ENCODE measurements around the gene CCDC92B. TPM values are rescaled to one million over a fixed set of nuclear protein-coding genes. Genes with fewer than 3 reads are reported as not detected.

The CCDC92B gene
- total and polyA plus RNA-seq, 9 of the 15 experiments (the other 6 are each of a cell fraction or from before 2014, with no cell fraction given): not detected

DNA sequence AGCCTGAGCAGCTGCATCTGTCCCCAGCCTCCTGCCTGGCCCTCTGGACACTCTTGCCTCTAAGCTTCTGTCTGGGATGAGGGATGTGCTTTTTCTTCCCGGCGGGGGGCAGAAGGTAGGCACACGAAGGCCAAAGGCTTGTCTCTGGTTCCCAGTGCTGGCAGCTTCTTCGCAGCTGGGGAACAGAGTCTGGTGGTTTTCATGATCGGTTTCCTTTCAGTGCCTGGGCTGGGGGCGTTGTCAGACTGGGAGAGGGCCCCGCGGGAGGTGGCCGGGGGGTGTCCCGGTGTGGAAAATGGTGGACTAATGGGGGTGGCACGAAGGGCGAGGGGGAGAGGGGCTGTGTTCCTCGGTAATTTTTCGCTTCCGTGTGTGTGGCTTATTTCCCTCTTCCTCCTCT lies 47.8 kb upstream of the CCDC92B start (continued):
- TF ChIP-seq CEBPG (CRISPR knock-in tag; IDR thresholded peaks at IDR 0.05) (no peak), CEBPG (tag; conservative IDR thresholded peaks at IDR 0.05 in 1 of 2, IDR thresholded peaks at IDR 0.05 in 1 of 2) (no peak), E2F5 (CRISPR knock-in tag; IDR thresholded peaks at IDR 0.05) (no peak), SLC30A9 (CRISPR knock-in tag; IDR thresholded peaks at IDR 0.05) (no peak)

GRCh38 chr17:2796164-2797125 lies 47.0 kb upstream of the CCDC92B start, which contains the start of gene RAP1GAP2:
Gene RAP1GAP2, plus strand, starts transcription at chr17:2796438. Its CDS starts 90 bp downstream, at chr17:2796528.
- Histone ChIP-seq H3K27ac (ENCODE audit: extremely low read depth, low read depth, low read length) (no peak within 1 kb of the TSS), H3K4me1 (replicated peaks in 1 of 2; ENCODE audit: control insufficient read depth in 2 of 2, insufficient read depth in 2 of 2, low read length in 2 of 2) (peaks cover 0 to 15% of the 10 kb centered on the region in 2 experiments; a peak in 1 of 5 replicates), H3K9me1 (ENCODE audit: control insufficient read depth, insufficient read depth, low read length) (no peaks in the 10 kb centered on the region), H3K4me3 (no peak within 1 kb of the TSS), H2AFZ (ENCODE audit: low read depth, low read length) (no peak within 1 kb of the TSS), H4K20me1 (replicated peaks; ENCODE audit: control insufficient read depth, insufficient read depth, low read length) (no peaks in the 10 kb centered on the region), H3K79me2 (ENCODE audit: control insufficient read depth, insufficient read depth, low read length) (no peaks in the 10 kb centered on the region), H3K4me2 (ENCODE audit: insufficient read depth, low read length) (no peak within 1 kb of the TSS), H3K9me3 (replicated peaks; ENCODE audit: control insufficient read depth, insufficient read depth, low read depth, low read length) (no peaks in the 10 kb centered on the region), H3K36me3 (ENCODE audit: control insufficient read depth, insufficient read depth, low read length) (no peaks in the 10 kb centered on the region), H3K27me3 (ENCODE audit: control insufficient read depth in 2 of 2, insufficient read depth in 2 of 2, low read length in 2 of 2) (peaks cover 13 to 63% of the 10 kb centered on the region in 2 experiments; a peak in 4 of 5 replicates), H3K9ac (ENCODE audit: insufficient read depth in 1 of 2, low read depth in 2 of 2, low read length in 2 of 2) (no peak within 1 kb of the TSS)
- in situ Hi-C loops (cut with MboI): no loop called here
- no TSS peak for BruUV-seq (replicated peaks)
- ChIA-PET POLR2A (interaction anchor here (0.6 to 0.8 kb wide), 4 partner anchors 8 to 132 kb away, joined by 3 to 4 read pairs (median 3); no protein-coding TSS in a partner anchor), CTCF (ENCODE audit: low intra/inter-chr PET ratio) (no interaction called here)
- WGBS (ENCODE audit: insufficient coverage, low coverage, missing lambda C conversion rate): 13% methylated on average over 21 of the region's 39 CpGs
- ATAC-seq: peak; percentile 46; the same call in 2 of the 3 replicates
- no peak for FAIRE-seq
- DNase-seq (ENCODE audit: extremely low read depth in 1 of 4, low spot score in 3 of 4): peak in 2 of 4 experiments; percentile 48 to 50
- intact Hi-C loops (cut with micrococcal nuclease): no loop called here
- TF ChIP-seq FOS (IDR thresholded peaks at IDR 0.05; ENCODE audit: extremely low read depth, insufficient read length) (no peak), ZNF778 (CRISPR knock-in tag; IDR thresholded peaks at IDR 0.05) (no peak), CBFA2T2 (conservative IDR thresholded peaks at IDR 0.05) (no peak), MEF2D (tag; conservative IDR thresholded peaks at IDR 0.05; ENCODE audit: low read depth) (no peak), E2F4 (CRISPR knock-in tag; IDR thresholded peaks at IDR 0.05; ENCODE audit: low read depth) (no peak), ZNF184 (CRISPR knock-in tag; IDR thresholded peaks at IDR 0.05) (no peak), SUPT5H (IDR thresholded peaks at IDR 0.05) (no peak), GTF2E2 (tag; IDR thresholded peaks at IDR 0.05) (no peak), RFX5 (IDR thresholded peaks at IDR 0.05; ENCODE audit: low read depth, low read length) (no peak)
- TF ChIP-seq, protein P1, sequence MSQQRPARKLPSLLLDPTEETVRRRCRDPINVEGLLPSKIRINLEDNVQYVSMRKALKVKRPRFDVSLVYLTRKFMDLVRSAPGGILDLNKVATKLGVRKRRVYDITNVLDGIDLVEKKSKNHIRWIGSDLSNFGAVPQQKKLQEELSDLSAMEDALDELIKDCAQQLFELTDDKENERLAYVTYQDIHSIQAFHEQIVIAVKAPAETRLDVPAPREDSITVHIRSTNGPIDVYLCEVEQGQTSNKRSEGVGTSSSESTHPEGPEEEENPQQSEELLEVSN (IDR thresholded peaks at IDR 0.05; ENCODE audit: borderline replicate concordance in 1 of 2, extremely low read depth in 1 of 2, insufficient read depth in 1 of 2, insufficient read length in 1 of 2, low read depth in 1 of 2, low read length in 1 of 2, poor library complexity in 1 of 2, severe bottlenecking in 1 of 2): no peak
